HL-60/S4 (cell line): ENCODE results near the gene RPS6KB2.
"Not testable (repeated sequence)": the region's sequence is repeated elsewhere in the genome, so short reads cannot be mapped to it uniquely, and the experiment has no call there.

Source experiments
- in situ Hi-C: fragments of 300-500 bp; cut with MboI; formaldehyde crosslinking; loops from 2 replicates; pipeline ENCODE4 v1.14.3; 2022; ENCODE audit warnings: low sequenced_read_pairs

Gene RPS6KB2

GRCh38 chr11:67465189-67465510 is 36.9 kb downstream of the RPS6KB2 start:
- in situ Hi-C loops: no loop called here

- in situ Hi-C loops: not testable (repeated sequence)
Measured at GRCh38 chr11:67465530-67465929, 37.2 kb downstream of the RPS6KB2 start.

DNA sequence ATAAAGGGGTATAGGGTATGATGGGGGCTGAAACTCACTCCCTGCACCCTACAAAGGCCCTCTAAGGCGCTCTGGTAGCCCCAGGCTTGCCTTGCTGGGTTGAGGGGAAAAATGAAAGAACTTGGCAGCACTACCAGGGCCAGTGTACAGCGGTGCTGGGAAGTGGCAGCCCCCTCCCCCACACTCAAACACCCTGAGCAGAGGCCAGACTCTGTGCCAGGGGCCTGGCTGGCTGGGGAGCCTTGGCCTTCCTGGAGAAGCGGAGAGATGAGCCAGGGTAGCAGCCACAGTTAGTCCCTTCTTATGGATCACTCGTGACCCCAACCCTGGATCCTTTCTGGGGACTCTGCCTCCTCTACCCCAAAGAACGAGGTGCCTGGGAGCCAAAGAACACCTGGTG is 38.1 kb downstream of the RPS6KB2 start:
- in situ Hi-C loops: no loop called here

- in situ Hi-C loops: no loop called here
Measured at GRCh38 chr11:67466962-67467771, 38.9 kb downstream of the RPS6KB2 start.

DNA sequence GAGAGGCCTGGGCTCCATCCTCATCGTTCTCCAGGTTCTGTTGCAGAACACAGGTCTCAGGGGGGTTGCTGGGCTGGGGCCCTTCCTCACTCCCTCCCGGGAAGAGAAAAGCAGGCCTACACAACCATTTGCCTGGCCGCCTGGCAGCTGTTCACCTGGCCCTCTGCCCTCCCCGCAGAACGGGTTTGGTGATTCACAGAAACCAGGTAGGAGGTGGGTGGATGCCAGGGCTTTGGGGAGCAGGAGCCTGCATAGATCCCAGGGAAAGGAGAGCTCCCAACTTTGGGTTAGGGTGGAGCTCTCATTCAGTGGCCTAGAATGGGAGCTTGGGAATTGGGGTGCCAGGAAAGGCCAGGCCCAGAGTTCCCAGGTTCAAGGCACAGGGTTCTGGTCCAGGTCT is 39.8 kb downstream of the RPS6KB2 start:
- in situ Hi-C loops: no loop called here

DNA sequence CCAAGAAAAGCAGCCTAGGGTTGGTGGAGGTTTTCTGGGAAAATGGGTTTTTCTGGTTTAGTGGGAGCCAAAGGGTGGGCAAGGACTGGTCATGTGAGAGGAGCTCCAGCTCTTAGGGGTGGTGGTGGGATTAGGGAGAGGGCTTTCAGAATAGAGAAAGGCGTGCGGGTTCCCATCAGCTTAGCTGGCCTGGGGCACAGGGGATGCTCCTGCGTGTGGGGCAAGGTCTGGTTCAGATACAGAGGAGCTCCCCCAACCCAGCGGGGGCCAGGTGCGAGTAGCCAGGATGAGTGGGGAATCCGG is 40.1 kb downstream of the RPS6KB2 start:
- in situ Hi-C loops: no loop called here

DNA sequence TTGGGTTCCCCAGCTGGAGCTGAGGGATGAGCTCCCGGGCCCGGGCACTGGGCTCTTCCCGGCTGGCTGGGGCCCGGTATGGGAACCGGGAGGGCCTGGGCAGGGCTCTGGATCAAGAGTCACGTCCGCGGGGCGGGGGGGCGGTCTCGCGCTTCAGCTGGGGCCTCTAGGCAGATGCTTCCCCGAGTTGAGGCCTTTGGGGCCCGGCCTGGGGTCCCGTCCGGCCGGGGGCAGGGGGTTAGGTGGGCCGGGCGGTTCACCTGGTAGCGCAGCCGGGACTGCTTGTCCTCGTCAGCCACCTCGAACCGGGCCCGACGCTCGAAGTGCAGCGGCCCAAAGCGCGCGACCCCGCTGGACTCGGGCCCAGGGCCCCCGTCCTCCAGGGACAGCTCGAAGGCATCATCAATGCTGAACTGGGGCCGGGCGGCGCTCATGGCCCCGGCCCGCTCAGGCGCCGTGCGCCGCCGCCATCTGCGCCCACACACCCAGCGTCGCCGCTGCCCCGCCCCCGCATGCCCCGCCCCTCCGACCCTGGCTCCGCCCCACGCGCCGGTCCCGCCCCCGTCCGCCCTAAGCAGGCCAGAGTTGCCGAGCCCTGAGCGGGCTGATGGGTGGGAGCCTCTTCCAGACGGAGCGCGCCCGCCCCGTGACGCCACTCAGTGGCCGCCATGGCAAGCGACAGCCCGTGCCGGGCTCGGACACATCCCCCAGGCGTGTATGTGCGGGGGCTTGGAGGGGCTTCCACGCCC is 40.6 kb downstream of the RPS6KB2 start, which contains the start of gene TMEM134:
Gene TMEM134 (minus strand): TSS at position 493 of the 749 bp plus-strand sequence. CDS start 59 bp downstream, at position 434.
- in situ Hi-C loops: no loop called here

- in situ Hi-C loops: no loop called here
Measured at GRCh38 chr11:67469508-67469811, 41.2 kb downstream of the RPS6KB2 start.

DNA sequence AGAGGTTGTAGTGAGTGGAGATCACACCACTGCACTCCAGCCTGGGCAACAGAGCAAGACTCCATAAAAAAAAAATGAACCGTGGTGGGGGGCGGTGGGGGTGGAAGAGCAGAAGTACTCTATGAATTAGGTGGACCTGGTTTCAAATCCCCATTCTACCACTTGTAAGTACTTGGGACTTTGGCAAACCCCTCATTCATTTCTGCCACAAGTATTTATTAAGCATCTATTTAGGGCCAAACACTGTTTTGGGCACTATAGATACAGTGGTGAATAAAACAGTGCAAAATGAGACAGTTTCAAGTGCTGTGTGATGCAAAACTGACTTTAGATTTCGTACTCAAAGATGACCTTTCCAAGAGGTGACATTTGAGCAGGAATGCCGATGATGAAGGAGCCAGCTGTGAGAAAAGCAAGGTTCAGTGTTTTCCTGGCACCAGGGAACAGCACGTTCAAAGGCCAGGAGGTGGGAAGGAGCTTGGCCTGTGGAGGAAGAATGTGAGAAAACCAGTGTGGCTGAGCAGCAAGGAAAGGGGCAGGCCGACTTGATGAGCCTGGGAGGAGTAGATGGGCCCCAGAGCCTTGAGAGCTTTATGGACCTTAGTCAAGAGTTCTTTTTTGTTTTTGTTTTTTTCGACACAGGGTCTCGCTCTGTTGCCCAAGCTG is 42.2 kb downstream of the RPS6KB2 start:
- in situ Hi-C loops: no loop called here

GRCh38 chr11:67472882-67473281 is 44.6 kb downstream of the RPS6KB2 start:
- in situ Hi-C loops: no loop called here

GRCh38 chr11:67476692-67477091 is 48.4 kb downstream of the RPS6KB2 start:
- in situ Hi-C loops: not testable (repeated sequence)

DNA sequence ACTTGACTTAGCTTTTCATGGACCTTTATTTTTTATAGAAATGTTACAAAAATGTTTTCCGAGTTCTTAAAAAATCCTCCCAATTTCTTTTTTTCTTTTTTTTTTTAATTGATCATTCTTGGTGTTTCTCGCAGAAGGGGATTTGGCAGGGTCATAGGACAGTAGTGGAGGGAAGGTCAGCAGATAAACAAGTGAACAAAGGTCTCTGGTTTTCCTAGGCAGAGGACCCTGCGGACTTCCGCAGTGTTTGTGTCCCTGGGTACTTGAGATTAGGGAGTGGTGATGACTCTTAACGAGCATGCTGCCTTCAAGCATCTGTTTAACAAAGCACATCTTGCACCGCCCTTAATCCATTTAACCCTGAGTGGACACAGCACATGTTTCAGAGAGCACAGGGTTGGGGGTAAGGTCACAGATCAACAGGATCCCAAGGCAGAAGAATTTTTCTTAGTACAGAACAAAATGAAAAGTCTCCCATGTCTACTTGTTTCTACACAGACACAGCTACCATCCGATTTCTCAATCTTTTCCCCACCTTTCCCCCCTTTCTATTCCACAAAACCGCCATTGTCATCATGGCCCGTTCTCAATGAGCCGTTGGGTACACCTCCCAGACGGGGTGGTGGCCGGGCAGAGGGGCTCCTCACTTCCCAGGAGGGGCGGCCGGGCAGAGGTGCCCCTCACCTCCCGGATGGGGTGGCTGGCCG is 49.2 kb downstream of the RPS6KB2 start:
- in situ Hi-C loops: not testable (repeated sequence)

- in situ Hi-C loops: no loop called here
Measured at GRCh38 chr11:67482275-67482826, 54.1 kb downstream of the RPS6KB2 start.

DNA sequence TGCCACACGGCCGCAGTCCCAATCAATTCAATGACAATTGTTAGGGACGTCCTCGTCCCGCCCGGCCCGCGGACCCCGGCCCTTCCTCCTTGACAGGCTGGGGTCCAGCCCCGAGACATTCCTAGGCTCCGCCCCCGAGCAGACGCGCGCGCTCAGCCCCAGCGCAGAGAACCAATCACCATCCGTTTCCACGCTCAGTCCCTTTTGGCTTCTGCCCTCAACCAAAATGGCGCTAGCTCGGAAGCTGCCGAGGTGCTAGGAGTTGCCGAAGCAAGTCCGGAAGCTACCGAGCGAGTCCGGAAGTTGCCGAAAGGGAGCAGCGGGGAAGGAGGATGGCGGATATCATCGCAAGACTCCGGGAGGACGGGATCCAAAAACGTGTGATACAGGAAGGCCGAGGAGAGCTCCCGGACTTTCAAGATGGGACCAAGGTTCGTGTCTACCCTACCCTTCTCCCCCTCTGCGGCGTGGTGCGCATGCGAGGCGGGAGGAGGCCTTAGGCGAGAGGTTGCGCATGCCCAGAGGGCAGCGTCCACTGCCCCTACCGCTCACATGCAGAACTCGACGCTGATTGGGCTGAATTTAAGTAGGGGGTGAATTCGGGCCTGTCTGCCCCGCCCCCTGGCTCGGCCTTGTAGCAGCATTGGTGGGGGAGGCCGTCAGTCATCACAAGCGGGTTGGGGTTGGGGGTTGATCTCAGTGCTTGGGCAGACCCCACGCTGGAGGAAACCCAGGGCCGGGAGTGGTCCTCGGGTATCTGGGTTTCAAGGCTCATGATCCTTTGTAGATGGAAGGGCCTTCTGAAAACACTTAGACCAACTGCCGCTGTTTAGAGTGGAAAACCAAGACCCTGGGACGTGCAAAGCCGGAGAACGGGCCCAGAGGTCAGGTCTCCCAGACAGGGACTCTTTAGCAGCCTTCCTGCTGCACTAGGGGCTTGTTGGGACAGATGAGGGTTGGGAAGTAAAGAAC is 54.8 kb downstream of the RPS6KB2 start, which contains the start of gene AIP:
Gene AIP (plus strand): TSS at position 200 of the 972 bp plus-strand sequence. CDS start 133 bp downstream, at position 333.
- in situ Hi-C loops: no loop called here

DNA sequence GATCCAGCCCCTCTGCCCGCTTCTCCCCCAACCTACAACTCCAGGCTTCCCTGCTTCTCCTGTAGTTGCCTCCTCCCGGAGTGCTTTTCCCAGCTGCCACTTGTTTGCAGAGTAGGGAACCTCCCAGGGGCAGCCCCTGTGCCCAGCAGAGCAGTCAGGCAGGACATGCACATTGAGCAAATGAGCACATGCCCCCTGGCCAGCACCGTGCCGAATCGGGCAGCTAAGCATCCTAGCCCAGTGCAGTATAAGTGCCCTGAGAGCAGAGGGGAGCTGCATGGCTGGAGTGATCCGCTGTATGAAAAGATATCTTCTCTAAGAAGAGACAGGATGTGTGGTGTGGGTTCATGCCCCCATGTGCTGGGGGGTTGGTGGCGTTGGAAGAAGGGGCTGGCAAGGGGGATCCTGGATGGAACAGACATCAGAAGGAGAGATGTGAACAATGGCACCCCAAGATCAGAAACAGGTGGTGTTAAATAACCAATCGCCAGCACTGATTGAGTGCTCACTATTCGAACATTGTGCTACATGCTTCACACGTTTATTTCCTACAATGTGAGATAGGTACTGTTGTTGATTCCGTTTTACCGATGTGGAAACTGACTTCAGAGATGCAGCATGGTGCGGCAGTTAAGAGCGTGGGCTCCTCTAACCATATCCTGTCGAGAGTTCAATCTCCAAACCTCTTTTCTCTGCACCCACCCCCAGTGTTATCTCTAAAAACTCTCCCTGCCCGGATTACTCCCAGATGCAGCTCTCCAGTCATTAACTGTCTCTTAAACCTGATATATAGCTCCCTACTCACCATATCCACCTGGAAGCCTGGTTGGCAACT is 55.8 kb downstream of the RPS6KB2 start:
- in situ Hi-C loops: no loop called here

GRCh38 chr11:67484847-67485311 is 56.6 kb downstream of the RPS6KB2 start:
- in situ Hi-C loops: no loop called here
